Testis (tissue), 2 donors: ENCODE results near the gene CDK5RAP3.
"Not testable (repeated sequence)": the region's sequence is repeated elsewhere in the genome, so short reads cannot be mapped to it uniquely, and the experiment has no call there.

Source experiments
- POLR2A ChIP-seq: fragments of 450-650 bp; IDR thresholded peaks from one replicate; pipeline ENCODE4 v1.6.1; 2017; ENCODE audit warnings: antibody characterized with exemption, mild to moderate bottlenecking, moderate library complexity
- TF ChIP-seq, protein P1 (sequence below), 3 experiments: fragments of 450-650 bp in 2 of 3; fragments of 200-600 bp in 1 of 3; sonication (generic) in 1 of 3; IDR thresholded peaks; one replicate each; pipeline ENCODE4 v1.5.1; 2016 to 2019; ENCODE audit warnings: antibody characterized with exemption in 3 of 3, mild to moderate bottlenecking in 2 of 3, moderate library complexity in 1 of 3

DNA sequence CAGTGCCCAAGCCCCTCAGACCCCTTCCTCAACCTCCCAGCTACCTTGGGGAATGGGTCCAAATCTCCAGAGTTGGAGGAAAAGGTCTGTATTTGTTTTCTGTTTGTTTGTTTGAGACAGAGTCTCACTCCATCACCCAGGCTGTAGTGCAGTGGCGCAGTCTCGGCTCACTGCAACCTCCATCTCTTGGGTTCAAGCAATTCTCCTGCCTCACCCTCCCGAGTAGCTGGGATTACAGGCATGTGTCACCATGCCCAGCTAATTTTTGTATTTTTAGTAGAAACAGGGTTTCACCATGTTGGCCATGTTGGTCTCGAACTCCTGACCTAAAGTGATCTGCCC lies 46.9 kb downstream of the CDK5RAP3 start:
- not testable (repeated sequence) for TF ChIP-seq POLR2A
- TF ChIP-seq, protein P1, sequence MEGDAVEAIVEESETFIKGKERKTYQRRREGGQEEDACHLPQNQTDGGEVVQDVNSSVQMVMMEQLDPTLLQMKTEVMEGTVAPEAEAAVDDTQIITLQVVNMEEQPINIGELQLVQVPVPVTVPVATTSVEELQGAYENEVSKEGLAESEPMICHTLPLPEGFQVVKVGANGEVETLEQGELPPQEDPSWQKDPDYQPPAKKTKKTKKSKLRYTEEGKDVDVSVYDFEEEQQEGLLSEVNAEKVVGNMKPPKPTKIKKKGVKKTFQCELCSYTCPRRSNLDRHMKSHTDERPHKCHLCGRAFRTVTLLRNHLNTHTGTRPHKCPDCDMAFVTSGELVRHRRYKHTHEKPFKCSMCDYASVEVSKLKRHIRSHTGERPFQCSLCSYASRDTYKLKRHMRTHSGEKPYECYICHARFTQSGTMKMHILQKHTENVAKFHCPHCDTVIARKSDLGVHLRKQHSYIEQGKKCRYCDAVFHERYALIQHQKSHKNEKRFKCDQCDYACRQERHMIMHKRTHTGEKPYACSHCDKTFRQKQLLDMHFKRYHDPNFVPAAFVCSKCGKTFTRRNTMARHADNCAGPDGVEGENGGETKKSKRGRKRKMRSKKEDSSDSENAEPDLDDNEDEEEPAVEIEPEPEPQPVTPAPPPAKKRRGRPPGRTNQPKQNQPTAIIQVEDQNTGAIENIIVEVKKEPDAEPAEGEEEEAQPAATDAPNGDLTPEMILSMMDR (IDR thresholded peaks at IDR 0.05), result not testable (repeated sequence)
